KMS-11 (cell line): ENCODE results near the gene COMP.

Experiments used
- H2AFZ ChIP-seq: fragments of 200-600 bp; sonication (generic); 2 replicates; pipeline ENCODE4 v1.6.1; 2016; ENCODE audit warnings: antibody characterized with exemption, mixed run types, low read depth
- H3K27ac ChIP-seq: fragments of 200-600 bp; sonication (generic); 2 replicates; pipeline ENCODE4 v1.6.1; 2016; ENCODE audit warnings: mild to moderate bottlenecking, mixed run types
- H3K27me3 ChIP-seq: fragments of 200-600 bp; sonication (generic); 2 replicates; pipeline ENCODE4 v1.6.1; 2017; ENCODE audit warnings: mild to moderate bottlenecking, low read depth, mixed run types, moderate library complexity; ENCODE audit not compliant: insufficient read depth
- H3K36me3 ChIP-seq: fragments of 200-600 bp; sonication (generic); 2 replicates; pipeline ENCODE4 v1.6.1; 2017; ENCODE audit warnings: mild to moderate bottlenecking, mixed run types; ENCODE audit not compliant: insufficient read depth
- H3K4me1 ChIP-seq: fragments of 200-600 bp; sonication (generic); 2 replicates; pipeline ENCODE4 v1.6.1; 2016; ENCODE audit warnings: mild to moderate bottlenecking, low read depth, mixed run types; ENCODE audit not compliant: poor library complexity, severe bottlenecking
- H3K4me2 ChIP-seq: fragments of 200-600 bp; sonication (generic); 2 replicates; pipeline ENCODE4 v1.7.0; 2016; ENCODE audit warnings: mild to moderate bottlenecking, mixed run types
- H3K4me3 ChIP-seq: fragments of 200-600 bp; sonication (generic); IDR thresholded peaks from 2 replicates; pipeline ENCODE4 v1.6.1; 2017; ENCODE audit warnings: low read depth, low read length, mixed read lengths; ENCODE audit not compliant: insufficient read depth
- H3K79me2 ChIP-seq: fragments of 200-600 bp; sonication (generic); 2 replicates; pipeline ENCODE4 v1.6.1; 2016; ENCODE audit warnings: low read depth, mixed run types; ENCODE audit not compliant: insufficient read depth
- H3K9ac ChIP-seq: fragments of 200-600 bp; sonication (generic); 2 replicates; pipeline ENCODE4 v1.6.1; 2016; ENCODE audit warnings: mild to moderate bottlenecking, mixed run types
- H4K20me1 ChIP-seq: fragments of 200-600 bp; sonication (generic); 2 replicates; pipeline ENCODE4 v1.6.1; 2016; ENCODE audit warnings: mild to moderate bottlenecking, mixed run types; ENCODE audit not compliant: insufficient read depth
- CTCF ChIP-seq: fragments of 200-600 bp; sonication (generic); conservative IDR thresholded peaks from 2 replicates; pipeline ENCODE4 v1.6.1; 2017; ENCODE audit warnings: low read depth, mild to moderate bottlenecking, antibody characterized with exemption, low read length, moderate library complexity, mixed read lengths

Gene COMP

GRCh38 chr19:18774782-18775444, 16.2 kb downstream of the COMP start:
- Histone ChIP-seq H3K9ac (no peak overlapping the region), H3K36me3 (no peaks in the 10 kb centered on the region), H3K27me3 (no peaks in the 10 kb centered on the region; the same call in 1 of the 2 replicates), H3K4me1 (peaks cover 9% of the 10 kb centered on the region), H3K79me2 (no peaks in the 10 kb centered on the region), H2AFZ (no peak overlapping the region), H3K4me3 (no peak overlapping the region), H3K4me2 (no peak overlapping the region), H4K20me1 (no peaks in the 10 kb centered on the region), H3K27ac (no peak overlapping the region)
- no peak for TF ChIP-seq CTCF

DNA sequence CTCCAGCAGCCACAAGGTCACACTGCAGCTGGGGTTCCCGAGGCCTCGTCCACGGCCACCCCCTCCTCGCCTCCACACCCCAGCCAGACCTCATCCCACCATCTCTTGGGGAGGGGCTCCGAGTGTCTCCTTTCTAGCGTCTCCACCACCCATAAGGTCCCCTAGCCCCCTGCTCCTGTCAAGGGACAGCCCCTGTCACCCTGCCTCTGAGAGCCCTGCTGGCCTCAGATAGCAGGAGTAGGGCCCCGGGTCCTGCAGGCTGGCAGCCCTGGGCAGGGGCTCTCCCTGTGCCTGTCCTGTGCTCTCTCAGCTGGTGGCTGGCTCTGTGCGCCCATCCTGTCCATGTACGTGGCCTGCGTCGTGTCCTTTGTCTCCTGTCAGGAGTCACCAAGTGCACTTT, 17.0 kb downstream of the COMP start:
- no peak for TF ChIP-seq CTCF
- Histone ChIP-seq H3K4me3 (no peak overlapping the region), H3K79me2 (no peaks in the 10 kb centered on the region), H3K4me1 (peaks cover 9% of the 10 kb centered on the region), H3K4me2 (no peak overlapping the region), H3K9ac (no peak overlapping the region), H2AFZ (no peak overlapping the region), H4K20me1 (no peaks in the 10 kb centered on the region), H3K36me3 (no peaks in the 10 kb centered on the region), H3K27ac (no peak overlapping the region), H3K27me3 (no peaks in the 10 kb centered on the region)

GRCh38 chr19:18773682-18774081, 17.4 kb downstream of the COMP start:
- Histone ChIP-seq H3K4me2 (no peak overlapping the region), H3K4me1 (peaks cover 8% of the 10 kb centered on the region), H2AFZ (no peak overlapping the region), H3K9ac (no peak overlapping the region), H4K20me1 (no peaks in the 10 kb centered on the region), H3K4me3 (no peak overlapping the region), H3K27me3 (no peaks in the 10 kb centered on the region), H3K79me2 (no peaks in the 10 kb centered on the region), H3K27ac (no peak overlapping the region), H3K36me3 (no peaks in the 10 kb centered on the region)
- no peak for TF ChIP-seq CTCF

GRCh38 chr19:18772620-18773587, 18.2 kb downstream of the COMP start:
- H3K79me2 ChIP-seq: no peaks in the 10 kb centered on the region
- no peaks in the 10 kb centered on the region for H4K20me1 ChIP-seq
- TF ChIP-seq CTCF: no peak
- no peak overlapping the region for H3K4me2 ChIP-seq
- no peak overlapping the region for H3K27ac ChIP-seq
- H3K27me3 ChIP-seq: no peaks in the 10 kb centered on the region
- H3K9ac ChIP-seq: no peak overlapping the region
- no peak overlapping the region for H3K4me3 ChIP-seq
- H3K36me3 ChIP-seq: no peaks in the 10 kb centered on the region
- H2AFZ ChIP-seq: no peak overlapping the region
- H3K4me1 ChIP-seq: peaks cover under 1% of the 10 kb centered on the region
